A549 (cell line): ENCODE measurements around the gene PTPRD. TPM values are rescaled to one million over a fixed set of nuclear protein-coding genes. Genes with fewer than 3 reads are reported as not detected.

Source experiments
- ATAC-seq, 2 experiments: fragments of 200-7000 bp in 1 of 2; fragments of >200 bp in 1 of 2; cut with Nextera tagmentation in 1 of 2; cut with Tn5 transposase in 1 of 2; 3 replicates each; pipeline versions ENCODE4 v1.8.0 to v1.9.1; 2018 to 2020; ENCODE audit warnings: mild to moderate bottlenecking in 1 of 2, moderate library complexity in 1 of 2
- CTCF ChIA-PET: fragments of 300-600 bp; sonication (Branson Sonifier 250); formaldehyde crosslinking; extraction: SDS; loops from one replicate; lab custom pipeline; 2021; ENCODE audit warnings: antibody characterized with exemption, inconsistent platforms; lab: Yijun Ruan, JAX
- POLR2A ChIA-PET: fragments of 350-600 bp; formaldehyde crosslinking; extraction: SDS; loops from one replicate; lab custom pipeline; 2021; ENCODE audit warnings: antibody characterized with exemption, inconsistent platforms; lab: Yijun Ruan, JAX
- DNase-seq, 2 experiments: peaks; one replicate each; pipeline versions ENCODE4 v3.0.0 to v3.0.0-alpha.2; 2011 to 2016; ENCODE audit warnings: low read depth in 1 of 2, low spot score in 1 of 2
- FAIRE-seq: peaks from 2 replicates; lab custom pipeline; 2011; peaks lifted over from hg19 to GRCh38; lab: Jason Lieb, UNC
- H3K27ac ChIP-seq, 2 experiments: fragments of >200 bp; sonication (Bioruptor Twin); formaldehyde crosslinking; 3 replicates each; pipeline ENCODE4 v1.5.1; 2016 to 2017
- H3K4me1 ChIP-seq: fragments of >200 bp; sonication (Bioruptor Twin); formaldehyde crosslinking; 3 replicates; pipeline ENCODE4 v1.6.1; 2016
- H3K4me2 ChIP-seq: fragments of >200 bp; sonication (Bioruptor Twin); formaldehyde crosslinking; 3 replicates; pipeline ENCODE4 v1.6.1; 2016
- H3K4me3 ChIP-seq: fragments of >200 bp; sonication (Bioruptor Twin); formaldehyde crosslinking; 3 replicates; pipeline ENCODE4 v1.5.1; 2016
- H3K9me3 ChIP-seq: fragments of >200 bp; sonication (Bioruptor Twin); formaldehyde crosslinking; 3 replicates; pipeline ENCODE4 v1.6.1; 2016
- BHLHE40 ChIP-seq: IDR thresholded peaks from 2 replicates; pipeline ENCODE4 v1.6.1; 2012; ENCODE audit warnings: low read depth, low read length, inconsistent platforms
- CBX8 ChIP-seq: fragments of 200-600 bp; sonication (generic); IDR thresholded peaks from 2 replicates; pipeline ENCODE4 v1.6.1; 2016
- CHD2 ChIP-seq: fragments of 150-350 bp; IDR thresholded peaks from 2 replicates; pipeline ENCODE4 v1.6.1; 2014; ENCODE audit warnings: low read length; ENCODE audit not compliant: partially characterized antibody
- FOXS1 ChIP-seq: fragments of 250-450 bp; sonication (Bioruptor Pico); IDR thresholded peaks from 2 replicates; pipeline ENCODE4 v1.5.0; 2020; ENCODE audit warnings: mild to moderate bottlenecking, moderate library complexity
- HDAC2 ChIP-seq: fragments of 200-600 bp; sonication (generic); IDR thresholded peaks from 2 replicates; pipeline ENCODE4 v1.6.1; 2016
- HEYL ChIP-seq: fragments of 250-450 bp; sonication (Bioruptor Pico); IDR thresholded peaks from 2 replicates; pipeline ENCODE4 v1.8.0; 2021; ENCODE audit warnings: mild to moderate bottlenecking, moderate library complexity
- HOXB13 ChIP-seq: fragments of 250-450 bp; sonication (Bioruptor Pico); IDR thresholded peaks from 2 replicates; pipeline ENCODE4 v1.5.0; 2020; ENCODE audit warnings: low read depth, mild to moderate bottlenecking, moderate library complexity
- HOXB5 ChIP-seq: fragments of 250-450 bp; sonication (Bioruptor Pico); IDR thresholded peaks from 2 replicates; pipeline ENCODE4 v1.5.0; 2020; ENCODE audit warnings: mild to moderate bottlenecking, moderate library complexity
- JUN ChIP-seq, 2 experiments: fragments of >200 bp; sonication (Bioruptor Twin); formaldehyde crosslinking; IDR thresholded peaks; 2 replicates in 1 of 2; 3 replicates in 1 of 2; pipeline ENCODE4 v1.6.1; 2016 to 2017
- KDM1A ChIP-seq: fragments of 200-600 bp; sonication (generic); IDR thresholded peaks from 2 replicates; pipeline ENCODE4 v1.6.1; 2016; ENCODE audit warnings: low read depth, mild to moderate bottlenecking
- MAFK ChIP-seq: fragments of 450-650 bp; IDR thresholded peaks from 2 replicates; pipeline ENCODE4 v1.6.1; 2014; ENCODE audit not compliant: partially characterized antibody
- MAZ ChIP-seq: fragments of 150-350 bp; IDR thresholded peaks from 2 replicates; pipeline ENCODE4 v1.6.1; 2014; ENCODE audit warnings: antibody characterized with exemption, low read depth, low read length, borderline replicate concordance
- MYC ChIP-seq: IDR thresholded peaks from 2 replicates; pipeline ENCODE4 v1.6.1; 2012; ENCODE audit warnings: mild to moderate bottlenecking, inconsistent platforms, low read length, improper control_type of control experiment, borderline replicate concordance
- NFE2L2 ChIP-seq: fragments of 150-350 bp; conservative IDR thresholded peaks from 2 replicates; pipeline ENCODE4 v1.6.1; 2014; ENCODE audit warnings: low read length
- NPAS2 ChIP-seq: fragments of 250-450 bp; sonication (Bioruptor Pico); IDR thresholded peaks from 2 replicates; pipeline ENCODE4 v1.8.0; 2022; ENCODE audit warnings: mild to moderate bottlenecking, moderate library complexity, borderline replicate concordance
- POLR2A ChIP-seq: IDR thresholded peaks from 2 replicates; pipeline ENCODE4 v1.6.1; 2012; ENCODE audit warnings: mild to moderate bottlenecking, low read length
- RARB ChIP-seq: fragments of 250-450 bp; sonication (Bioruptor Pico); IDR thresholded peaks from 2 replicates; pipeline ENCODE4 v1.8.0; 2021; ENCODE audit warnings: mild to moderate bottlenecking, moderate library complexity
- RCOR1 ChIP-seq: fragments of 150-350 bp; IDR thresholded peaks from 2 replicates; pipeline ENCODE4 v1.6.1; 2014; ENCODE audit warnings: antibody characterized with exemption, low read length, low read depth
- SMC3 ChIP-seq: fragments of >200 bp; sonication (Bioruptor Twin); formaldehyde crosslinking; IDR thresholded peaks from 3 replicates; pipeline ENCODE4 v1.6.1; 2018; ENCODE audit warnings: inconsistent platforms
- SREBF2 ChIP-seq: fragments of 450-650 bp; IDR thresholded peaks from 2 replicates; pipeline ENCODE4 v1.6.1; 2014; ENCODE audit warnings: mild to moderate bottlenecking, moderate library complexity
- ZC3H11A ChIP-seq: fragments of 450-650 bp; IDR thresholded peaks from 2 replicates; pipeline ENCODE4 v1.6.1; 2014; ENCODE audit warnings: antibody characterized with exemption, mild to moderate bottlenecking
- ZSCAN20 ChIP-seq: fragments of 250-450 bp; sonication (Bioruptor Pico); IDR thresholded peaks from 2 replicates; pipeline ENCODE4 v1.8.0; 2022; ENCODE audit warnings: mild to moderate bottlenecking, moderate library complexity
- WGBS: methylation state at CpG from one replicate; pipeline ENCODE4 v1.1.6; 2017; ENCODE audit errors: missing lambda C conversion rate; 5-methylcytosine and 5-hydroxymethylcytosine counted together
- polyA plus RNA-seq, 4 experiments: library from polyadenylated mRNA; depleted of rRNA in 3 of 4; stranded (reverse); fragments of >200 nt; fragmentation: RNase III in 1 of 4; extraction: RNeasy Plus Mini Kit Qiagen cat#74134 plus additional on column Dnase treatment in 1 of 4; gene quantifications; 2 replicates in 3 of 4; 3 replicates in 1 of 4; pipeline ENCODE4 v1.2.3, GENCODE V29; 2011 to 2017
- TF ChIP-seq, protein P1 (sequence below): fragments of 450-650 bp; IDR thresholded peaks from 2 replicates; pipeline ENCODE4 v1.6.1; 2014; ENCODE audit warnings: antibody characterized with exemption
- TF ChIP-seq, protein P2 (sequence below): fragments of 200-600 bp; sonication (generic); IDR thresholded peaks from 2 replicates; pipeline ENCODE4 v1.6.1; 2016; ENCODE audit warnings: antibody characterized with exemption, mild to moderate bottlenecking, moderate library complexity
- TF ChIP-seq, protein P3 (sequence below): IDR thresholded peaks from 2 replicates; pipeline ENCODE4 v1.6.1; 2012
- TF ChIP-seq, protein P4 (sequence below): fragments of >200 bp; sonication (Bioruptor Twin); formaldehyde crosslinking; IDR thresholded peaks from 2 replicates; pipeline ENCODE4 v1.6.1; 2016
- TF ChIP-seq, protein P5 (sequence below): IDR thresholded peaks from 2 replicates; pipeline ENCODE4 v1.6.1; 2012
- TF ChIP-seq, protein P6 (sequence below): IDR thresholded peaks from 2 replicates; pipeline ENCODE4 v1.6.1; 2012; ENCODE audit warnings: low read depth, borderline replicate concordance
- TF ChIP-seq, protein P7 (sequence below): fragments of >200 bp; sonication (Bioruptor Twin); formaldehyde crosslinking; IDR thresholded peaks from 3 replicates; pipeline ENCODE4 v1.5.1; 2016

Gene PTPRD
- polyA plus RNA-seq, 2 of the 4 experiments (the other 2 are of a cell fraction): 0.39 to 1.3 TPM

DNA sequence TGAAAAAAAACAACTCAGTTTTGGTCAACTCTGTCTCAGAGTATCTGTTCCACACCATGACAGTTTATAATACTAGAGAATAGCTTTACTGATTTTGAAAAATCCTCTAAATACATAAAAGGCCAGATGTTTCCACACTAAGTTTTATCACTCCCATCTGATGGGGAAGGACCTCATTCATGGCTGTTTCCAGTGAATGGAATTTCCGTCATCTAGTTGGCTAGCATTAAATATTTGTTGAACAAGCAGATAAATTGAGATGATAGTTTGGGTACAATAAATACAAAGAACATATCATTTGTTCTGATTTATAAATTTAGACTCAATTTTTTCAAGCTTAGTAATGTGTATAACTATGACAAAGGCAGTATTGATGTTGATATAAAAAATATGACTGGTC is 408.5 kb downstream of the PTPRD start:
- Histone ChIP-seq H3K4me1 (no peaks in the 10 kb centered on the region), H3K9me3 (no peaks in the 10 kb centered on the region), H3K4me2 (no peak overlapping the region), H3K4me3 (no peak overlapping the region), H3K27ac (no peak overlapping the region)
- CTCF ChIA-PET: interaction anchor here (1.1 kb wide), 1 partner anchor 10 kb away, joined by 5 read pairs; no protein-coding TSS in a partner anchor
- 3% methylated on average over 1 of the region's 1 CpG for WGBS
- FAIRE-seq (no peak), ATAC-seq (no peak), DNase-seq (no peak)
- POLR2A ChIA-PET: no interaction called here
- TF ChIP-seq FOXS1 (CRISPR knock-in tag): no peak
- no peak for TF ChIP-seq MAZ
- no peak for TF ChIP-seq HDAC2
- no peak for TF ChIP-seq RCOR1
- TF ChIP-seq ZC3H11A: no peak
- no peak for TF ChIP-seq MYC
- TF ChIP-seq ZSCAN20 (CRISPR knock-in tag): no peak
- TF ChIP-seq, protein P1, sequence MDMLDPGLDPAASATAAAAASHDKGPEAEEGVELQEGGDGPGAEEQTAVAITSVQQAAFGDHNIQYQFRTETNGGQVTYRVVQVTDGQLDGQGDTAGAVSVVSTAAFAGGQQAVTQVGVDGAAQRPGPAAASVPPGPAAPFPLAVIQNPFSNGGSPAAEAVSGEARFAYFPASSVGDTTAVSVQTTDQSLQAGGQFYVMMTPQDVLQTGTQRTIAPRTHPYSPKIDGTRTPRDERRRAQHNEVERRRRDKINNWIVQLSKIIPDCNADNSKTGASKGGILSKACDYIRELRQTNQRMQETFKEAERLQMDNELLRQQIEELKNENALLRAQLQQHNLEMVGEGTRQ: no peak
- TF ChIP-seq, protein P2, sequence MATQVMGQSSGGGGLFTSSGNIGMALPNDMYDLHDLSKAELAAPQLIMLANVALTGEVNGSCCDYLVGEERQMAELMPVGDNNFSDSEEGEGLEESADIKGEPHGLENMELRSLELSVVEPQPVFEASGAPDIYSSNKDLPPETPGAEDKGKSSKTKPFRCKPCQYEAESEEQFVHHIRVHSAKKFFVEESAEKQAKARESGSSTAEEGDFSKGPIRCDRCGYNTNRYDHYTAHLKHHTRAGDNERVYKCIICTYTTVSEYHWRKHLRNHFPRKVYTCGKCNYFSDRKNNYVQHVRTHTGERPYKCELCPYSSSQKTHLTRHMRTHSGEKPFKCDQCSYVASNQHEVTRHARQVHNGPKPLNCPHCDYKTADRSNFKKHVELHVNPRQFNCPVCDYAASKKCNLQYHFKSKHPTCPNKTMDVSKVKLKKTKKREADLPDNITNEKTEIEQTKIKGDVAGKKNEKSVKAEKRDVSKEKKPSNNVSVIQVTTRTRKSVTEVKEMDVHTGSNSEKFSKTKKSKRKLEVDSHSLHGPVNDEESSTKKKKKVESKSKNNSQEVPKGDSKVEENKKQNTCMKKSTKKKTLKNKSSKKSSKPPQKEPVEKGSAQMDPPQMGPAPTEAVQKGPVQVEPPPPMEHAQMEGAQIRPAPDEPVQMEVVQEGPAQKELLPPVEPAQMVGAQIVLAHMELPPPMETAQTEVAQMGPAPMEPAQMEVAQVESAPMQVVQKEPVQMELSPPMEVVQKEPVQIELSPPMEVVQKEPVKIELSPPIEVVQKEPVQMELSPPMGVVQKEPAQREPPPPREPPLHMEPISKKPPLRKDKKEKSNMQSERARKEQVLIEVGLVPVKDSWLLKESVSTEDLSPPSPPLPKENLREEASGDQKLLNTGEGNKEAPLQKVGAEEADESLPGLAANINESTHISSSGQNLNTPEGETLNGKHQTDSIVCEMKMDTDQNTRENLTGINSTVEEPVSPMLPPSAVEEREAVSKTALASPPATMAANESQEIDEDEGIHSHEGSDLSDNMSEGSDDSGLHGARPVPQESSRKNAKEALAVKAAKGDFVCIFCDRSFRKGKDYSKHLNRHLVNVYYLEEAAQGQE: no peak
- TF ChIP-seq, protein P3, sequence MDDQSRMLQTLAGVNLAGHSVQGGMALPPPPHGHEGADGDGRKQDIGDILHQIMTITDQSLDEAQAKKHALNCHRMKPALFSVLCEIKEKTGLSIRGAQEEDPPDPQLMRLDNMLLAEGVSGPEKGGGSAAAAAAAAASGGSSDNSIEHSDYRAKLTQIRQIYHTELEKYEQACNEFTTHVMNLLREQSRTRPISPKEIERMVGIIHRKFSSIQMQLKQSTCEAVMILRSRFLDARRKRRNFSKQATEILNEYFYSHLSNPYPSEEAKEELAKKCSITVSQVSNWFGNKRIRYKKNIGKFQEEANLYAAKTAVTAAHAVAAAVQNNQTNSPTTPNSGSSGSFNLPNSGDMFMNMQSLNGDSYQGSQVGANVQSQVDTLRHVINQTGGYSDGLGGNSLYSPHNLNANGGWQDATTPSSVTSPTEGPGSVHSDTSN: no peak
- no peak for TF ChIP-seq HOXB5 (CRISPR knock-in tag)
- TF ChIP-seq, protein P4, sequence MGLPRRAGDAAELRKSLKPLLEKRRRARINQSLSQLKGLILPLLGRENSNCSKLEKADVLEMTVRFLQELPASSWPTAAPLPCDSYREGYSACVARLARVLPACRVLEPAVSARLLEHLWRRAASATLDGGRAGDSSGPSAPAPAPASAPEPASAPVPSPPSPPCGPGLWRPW: no peak
- TF ChIP-seq, protein P5, sequence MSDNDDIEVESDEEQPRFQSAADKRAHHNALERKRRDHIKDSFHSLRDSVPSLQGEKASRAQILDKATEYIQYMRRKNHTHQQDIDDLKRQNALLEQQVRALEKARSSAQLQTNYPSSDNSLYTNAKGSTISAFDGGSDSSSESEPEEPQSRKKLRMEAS: no peak
- TF ChIP-seq RARB: no peak
- TF ChIP-seq KDM1A: no peak
- TF ChIP-seq JUN (IDR thresholded peaks at IDR 0.05): no peak
- TF ChIP-seq SREBF2: no peak

DNA sequence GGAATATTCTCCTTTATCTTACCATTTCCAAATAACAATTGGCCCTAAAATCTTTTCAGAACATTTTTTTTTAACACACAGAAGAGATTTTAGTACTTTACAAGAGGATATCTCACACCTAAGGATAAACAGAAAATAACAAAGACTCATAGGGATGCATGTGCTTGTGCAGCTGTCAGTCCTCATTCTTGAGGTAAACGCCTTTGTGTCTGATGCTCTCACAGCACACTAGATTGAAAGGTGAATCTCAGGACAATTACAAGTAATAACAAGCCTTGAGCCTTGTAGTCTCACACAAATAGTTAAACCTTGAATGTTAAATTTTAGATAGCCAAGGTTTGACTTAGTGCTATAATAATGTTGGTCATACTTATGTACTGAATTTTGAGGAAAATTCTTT is 439.2 kb downstream of the PTPRD start:
- 0% methylated on average over 1 of the region's 1 CpG for WGBS
- no peak overlapping the region for H3K27ac ChIP-seq
- DNase-seq (no peak), ATAC-seq (no peak), FAIRE-seq (no peak)
- no peak overlapping the region for H3K4me3 ChIP-seq
- POLR2A ChIA-PET: no interaction called here
- no peak overlapping the region for H3K4me2 ChIP-seq
- CTCF ChIA-PET: no interaction called here
- H3K4me1 ChIP-seq: no peaks in the 10 kb centered on the region
- no peak for TF ChIP-seq MAFK
- TF ChIP-seq, protein P6, sequence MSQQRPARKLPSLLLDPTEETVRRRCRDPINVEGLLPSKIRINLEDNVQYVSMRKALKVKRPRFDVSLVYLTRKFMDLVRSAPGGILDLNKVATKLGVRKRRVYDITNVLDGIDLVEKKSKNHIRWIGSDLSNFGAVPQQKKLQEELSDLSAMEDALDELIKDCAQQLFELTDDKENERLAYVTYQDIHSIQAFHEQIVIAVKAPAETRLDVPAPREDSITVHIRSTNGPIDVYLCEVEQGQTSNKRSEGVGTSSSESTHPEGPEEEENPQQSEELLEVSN: no peak
- no peak for TF ChIP-seq NPAS2 (CRISPR knock-in tag)
- TF ChIP-seq HEYL (CRISPR knock-in tag): no peak
- no peak for TF ChIP-seq NFE2L2
- TF ChIP-seq HOXB13 (CRISPR knock-in tag): no peak
- TF ChIP-seq, protein P5: no peak
- TF ChIP-seq, protein P1: no peak
- TF ChIP-seq FOXS1 (CRISPR knock-in tag): no peak
- TF ChIP-seq POLR2A: no peak
- TF ChIP-seq BHLHE40: no peak
- TF ChIP-seq, protein P7, sequence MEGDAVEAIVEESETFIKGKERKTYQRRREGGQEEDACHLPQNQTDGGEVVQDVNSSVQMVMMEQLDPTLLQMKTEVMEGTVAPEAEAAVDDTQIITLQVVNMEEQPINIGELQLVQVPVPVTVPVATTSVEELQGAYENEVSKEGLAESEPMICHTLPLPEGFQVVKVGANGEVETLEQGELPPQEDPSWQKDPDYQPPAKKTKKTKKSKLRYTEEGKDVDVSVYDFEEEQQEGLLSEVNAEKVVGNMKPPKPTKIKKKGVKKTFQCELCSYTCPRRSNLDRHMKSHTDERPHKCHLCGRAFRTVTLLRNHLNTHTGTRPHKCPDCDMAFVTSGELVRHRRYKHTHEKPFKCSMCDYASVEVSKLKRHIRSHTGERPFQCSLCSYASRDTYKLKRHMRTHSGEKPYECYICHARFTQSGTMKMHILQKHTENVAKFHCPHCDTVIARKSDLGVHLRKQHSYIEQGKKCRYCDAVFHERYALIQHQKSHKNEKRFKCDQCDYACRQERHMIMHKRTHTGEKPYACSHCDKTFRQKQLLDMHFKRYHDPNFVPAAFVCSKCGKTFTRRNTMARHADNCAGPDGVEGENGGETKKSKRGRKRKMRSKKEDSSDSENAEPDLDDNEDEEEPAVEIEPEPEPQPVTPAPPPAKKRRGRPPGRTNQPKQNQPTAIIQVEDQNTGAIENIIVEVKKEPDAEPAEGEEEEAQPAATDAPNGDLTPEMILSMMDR: no peak
- TF ChIP-seq ZC3H11A: no peak
- no peak for TF ChIP-seq CHD2
- no peak for TF ChIP-seq CBX8
- no peak for TF ChIP-seq SMC3
- H3K9me3 ChIP-seq: no peaks in the 10 kb centered on the region
